GM19035 (cell line): ENCODE results near the gene PIP5KL1.
"Not testable (repeated sequence)": the region's sequence is repeated elsewhere in the genome, so short reads cannot be mapped to it uniquely, and the experiment has no call there.

Experiments used
- ATAC-seq: cut with Tn5 transposase; IDR thresholded peaks from one replicate; pipeline ENCODE4 v1.9.1; 2021; ENCODE audit not compliant: unreplicated experiment

Gene PIP5KL1

DNA sequence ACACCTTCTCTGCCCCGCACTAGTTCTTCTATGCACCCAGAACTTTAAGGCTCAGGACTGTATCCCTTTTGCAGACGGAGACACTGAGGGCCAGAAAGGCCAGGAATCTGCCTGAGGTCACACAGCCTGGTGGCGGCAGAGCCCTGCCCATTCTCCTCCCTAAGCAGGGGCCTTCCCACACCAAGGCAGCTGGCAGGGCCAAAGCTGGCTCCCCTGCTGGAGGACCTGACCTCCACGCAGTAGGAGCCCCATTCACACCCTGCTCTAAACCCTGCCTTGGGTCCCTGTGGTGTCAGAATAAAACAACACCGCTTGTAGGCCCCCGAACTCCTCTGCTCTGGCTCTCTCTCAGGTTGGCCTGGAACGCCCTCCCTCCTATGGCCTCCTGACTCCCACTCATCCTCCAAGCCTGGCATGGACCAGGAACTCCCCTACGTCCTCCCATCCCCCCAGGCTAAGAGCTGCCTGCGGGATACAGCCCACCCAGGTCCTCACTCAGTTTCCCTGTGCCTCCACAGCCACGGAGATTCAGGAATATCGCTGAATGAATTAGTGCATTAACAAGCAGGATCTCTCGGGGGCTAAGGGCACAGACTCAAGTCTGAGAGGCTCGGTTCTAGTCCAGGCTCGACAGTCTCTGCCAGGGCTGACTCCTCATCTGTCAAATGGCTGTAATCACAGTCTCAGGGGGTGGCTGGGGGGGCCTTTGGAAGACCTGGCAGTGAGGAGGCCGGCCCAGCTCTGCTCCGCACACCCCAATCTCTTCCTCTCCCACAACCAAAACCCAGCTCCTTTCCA lies 34.0 kb downstream of the PIP5KL1 start:
- ATAC-seq, result no peak

DNA sequence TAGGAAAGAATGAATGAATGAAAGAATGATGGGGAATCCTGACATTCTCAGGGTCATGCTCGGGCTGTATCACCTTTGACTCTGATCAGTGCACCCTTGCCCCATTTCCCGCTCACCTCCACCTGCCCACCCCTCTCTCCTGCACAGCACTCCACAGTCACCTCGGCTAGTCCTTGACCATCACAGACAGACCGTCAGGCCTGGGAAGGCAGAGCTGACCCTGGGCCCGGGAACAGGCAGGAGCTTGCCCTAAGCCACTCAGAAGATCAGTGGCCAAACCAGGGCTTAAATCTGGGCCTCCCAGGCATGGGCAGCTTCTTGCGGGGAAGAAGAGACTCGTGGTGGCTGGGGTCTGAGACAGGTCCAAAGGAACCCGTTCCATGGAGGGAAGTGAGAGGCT lies 34.8 kb downstream of the PIP5KL1 start:
- ATAC-seq, result no peak

DNA sequence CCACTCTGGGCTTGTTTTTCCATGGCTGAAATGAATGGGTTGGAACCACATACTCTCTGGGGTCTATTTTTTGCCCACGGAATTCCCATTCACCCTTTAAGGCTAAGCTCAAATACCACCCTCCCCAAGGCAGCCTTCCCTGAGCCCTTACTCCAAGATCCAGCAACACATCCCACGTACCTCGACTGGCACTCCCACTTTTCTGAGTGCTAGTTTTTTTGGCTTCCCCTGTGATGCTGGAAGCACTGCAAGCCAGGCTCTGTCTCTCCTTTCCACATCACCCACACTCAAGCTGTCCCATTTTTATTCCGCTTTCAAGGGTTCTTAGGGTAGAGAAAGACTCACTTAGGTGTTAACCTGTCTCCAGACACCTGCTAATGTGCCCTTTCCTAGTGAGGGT lies 37.2 kb downstream of the PIP5KL1 start:
- no peak for ATAC-seq

DNA sequence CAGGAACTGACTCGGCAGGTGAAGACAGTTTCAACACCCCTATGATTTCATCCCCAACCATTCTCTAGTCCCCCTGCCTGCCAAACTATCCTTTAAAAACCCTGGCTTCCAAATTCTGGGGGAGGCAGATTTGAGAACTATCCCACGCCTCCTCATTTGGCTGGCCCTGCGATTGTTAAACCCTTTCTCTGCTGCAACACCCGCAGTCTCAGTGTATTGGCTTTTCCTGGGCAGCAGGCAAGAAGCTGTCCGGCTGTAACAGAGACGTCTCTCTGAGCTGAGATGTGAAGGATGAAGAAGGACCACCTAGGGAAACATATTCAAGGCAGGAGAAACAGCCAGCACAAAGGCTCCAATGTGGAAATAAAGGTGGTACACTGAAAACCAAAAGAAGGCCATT lies 37.7 kb downstream of the PIP5KL1 start:
- ATAC-seq, result no peak

GRCh38 chr9:127890053-127890452 lies 40.5 kb downstream of the PIP5KL1 start:
- ATAC-seq, result no peak

GRCh38 chr9:127887792-127888191 lies 42.8 kb downstream of the PIP5KL1 start:
- no peak for ATAC-seq

DNA sequence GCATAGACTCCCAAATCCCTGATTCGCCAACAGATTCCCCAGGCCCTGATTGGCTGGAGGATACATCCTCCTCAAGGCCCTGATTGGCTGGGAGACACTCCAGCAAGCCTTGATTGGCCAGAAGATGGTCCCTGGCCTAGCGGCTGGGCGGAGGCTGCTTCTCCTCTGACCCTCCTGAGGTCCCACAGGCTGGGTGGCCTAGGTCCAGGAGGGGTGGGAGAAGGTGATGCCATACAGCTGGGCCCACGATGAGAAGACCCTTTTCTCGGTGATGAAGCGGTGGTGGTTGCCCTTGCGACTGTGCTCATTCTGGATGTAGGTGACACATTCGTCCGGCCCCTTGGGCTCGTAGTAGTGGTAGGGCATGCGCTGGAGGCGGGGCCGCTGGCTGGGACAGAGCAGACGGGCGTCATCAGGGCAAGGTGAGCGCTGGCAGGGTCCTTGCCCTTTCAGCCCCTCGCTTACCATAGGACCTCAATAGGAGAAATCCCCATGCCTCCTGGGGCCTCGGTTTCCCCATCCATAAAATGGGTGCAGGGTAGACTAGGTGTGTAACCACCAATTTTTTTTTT lies 44.1 kb downstream of the PIP5KL1 start:
- ATAC-seq, result no peak

DNA sequence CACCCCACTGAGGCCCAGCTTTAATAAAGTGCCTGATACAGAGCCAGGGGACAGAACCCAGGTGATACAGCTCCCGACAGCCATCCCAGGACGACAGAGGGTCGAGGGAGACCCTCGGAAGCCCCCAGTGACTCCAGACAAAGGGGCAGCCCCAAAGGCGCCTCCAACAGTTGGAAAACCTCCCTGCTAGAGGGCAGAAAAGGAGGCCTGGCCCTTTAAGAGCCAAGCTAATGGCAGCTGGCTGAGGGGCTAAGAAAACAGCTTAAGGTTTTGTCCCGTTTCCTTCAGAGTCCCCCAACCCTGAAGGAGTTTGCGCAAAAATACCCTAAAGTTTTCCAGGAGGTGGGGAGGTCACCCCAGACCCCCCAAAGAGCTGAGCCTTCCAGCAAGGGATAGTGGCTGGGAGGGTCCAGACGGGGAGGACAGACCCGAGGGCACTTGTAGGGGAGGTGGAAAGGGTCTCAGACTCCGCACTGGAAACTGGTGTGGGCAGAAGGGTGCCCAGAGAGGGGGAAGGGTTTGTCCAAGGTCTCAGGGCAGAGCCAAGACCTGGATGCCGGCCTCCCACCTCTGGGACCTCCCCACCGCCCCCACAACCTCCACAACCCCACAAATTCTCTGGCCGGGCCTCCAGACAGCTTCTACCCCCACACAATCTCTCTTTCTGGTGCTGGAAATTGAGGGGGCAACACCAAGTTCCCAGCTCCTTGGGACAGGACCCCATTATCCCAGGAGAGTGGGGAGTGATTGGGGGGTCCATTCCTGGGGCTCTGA lies 44.9 kb downstream of the PIP5KL1 start:
- no peak for ATAC-seq

DNA sequence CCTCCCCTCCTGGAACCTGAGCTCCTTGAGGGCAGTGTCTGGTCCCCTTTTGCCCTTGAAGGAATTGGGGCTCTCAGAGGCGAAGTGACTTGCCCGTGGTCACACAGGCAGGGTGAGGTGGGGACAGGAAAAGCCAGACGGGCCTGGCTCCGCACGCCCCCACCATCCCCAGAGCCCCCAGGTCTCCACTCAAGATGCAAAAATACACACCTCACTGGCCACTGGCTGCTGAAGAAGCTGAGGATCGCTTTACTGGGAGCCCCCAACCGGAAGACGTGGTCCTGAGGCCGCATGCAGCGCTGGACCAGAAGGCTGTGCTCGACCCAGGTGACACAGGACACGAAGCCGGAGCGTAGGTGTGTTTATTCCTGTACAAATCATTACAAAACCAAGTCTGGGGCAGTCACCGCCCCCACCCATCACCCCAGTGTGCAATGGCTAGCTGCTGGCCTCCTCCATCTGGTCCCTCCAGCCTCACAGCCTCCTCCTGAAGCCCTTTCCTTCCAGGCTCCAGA lies 45.5 kb downstream of the PIP5KL1 start:
- no peak for ATAC-seq

DNA sequence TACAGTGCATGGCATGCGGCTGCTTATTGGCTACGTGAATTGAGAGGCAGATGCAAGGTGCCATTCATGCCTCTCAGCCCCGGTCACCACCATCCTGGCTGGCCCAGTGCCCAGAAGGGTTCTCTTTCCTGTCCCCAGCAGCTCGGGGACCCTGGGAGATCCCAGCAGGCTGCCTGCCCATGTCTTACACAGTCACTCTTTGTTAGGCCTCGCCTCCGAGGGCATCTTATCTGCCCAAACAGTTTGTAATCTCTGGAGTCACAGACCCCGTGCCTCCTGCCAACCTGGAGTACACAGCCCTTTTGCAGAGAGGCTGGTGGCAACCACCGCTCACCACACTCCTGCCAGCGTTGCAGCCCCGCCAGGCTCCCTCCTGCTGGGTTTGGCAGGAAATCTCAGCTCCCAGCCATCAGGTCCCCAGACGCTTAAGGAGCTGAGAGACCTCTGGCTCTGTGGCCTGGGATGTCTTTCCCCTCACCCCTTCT lies 46.1 kb downstream of the PIP5KL1 start:
- ATAC-seq, result no peak

GRCh38 chr9:127883959-127884358 lies 46.6 kb downstream of the PIP5KL1 start:
- ATAC-seq, result no peak

GRCh38 chr9:127881715-127882114 lies 48.9 kb downstream of the PIP5KL1 start:
- ATAC-seq, result not testable (repeated sequence)

- ATAC-seq, result no peak
These were observed 50.4 kb downstream of the PIP5KL1 start for GRCh38 chr9:127880143-127880542.

- ATAC-seq, result no peak
These were observed 51.8 kb downstream of the PIP5KL1 start for GRCh38 chr9:127878652-127879390.

DNA sequence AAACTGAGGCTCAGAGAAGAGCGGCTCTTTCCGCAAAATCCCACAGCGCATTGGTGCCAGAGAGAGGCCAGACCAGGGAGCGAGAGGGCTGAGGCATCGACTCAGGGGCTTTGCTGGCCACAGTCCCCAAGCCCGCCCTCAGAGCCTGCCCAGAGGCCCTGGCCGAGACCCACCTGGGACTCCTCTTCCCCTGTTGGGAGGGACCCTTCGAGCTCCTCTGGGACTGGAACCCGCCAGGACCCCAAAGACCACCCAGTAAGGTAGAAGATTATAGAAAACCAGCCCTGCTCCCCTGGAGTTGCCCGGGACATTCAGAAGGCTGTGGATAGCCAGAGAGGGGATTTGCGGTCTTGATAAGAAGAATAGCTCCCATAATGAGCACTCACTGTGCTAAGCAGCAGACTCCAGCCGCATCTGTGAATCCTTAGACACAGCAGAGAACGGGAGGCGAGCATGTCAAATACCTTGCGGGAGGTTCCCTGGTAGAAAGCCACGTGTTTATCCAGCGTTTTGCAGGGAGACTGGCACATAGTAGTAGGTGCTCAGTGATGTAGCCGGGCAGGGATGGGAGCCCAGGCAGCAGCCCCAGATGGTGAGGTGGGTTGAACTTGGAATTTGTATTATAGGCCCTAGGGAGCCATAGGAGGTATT lies 52.5 kb downstream of the PIP5KL1 start:
- no peak for ATAC-seq

DNA sequence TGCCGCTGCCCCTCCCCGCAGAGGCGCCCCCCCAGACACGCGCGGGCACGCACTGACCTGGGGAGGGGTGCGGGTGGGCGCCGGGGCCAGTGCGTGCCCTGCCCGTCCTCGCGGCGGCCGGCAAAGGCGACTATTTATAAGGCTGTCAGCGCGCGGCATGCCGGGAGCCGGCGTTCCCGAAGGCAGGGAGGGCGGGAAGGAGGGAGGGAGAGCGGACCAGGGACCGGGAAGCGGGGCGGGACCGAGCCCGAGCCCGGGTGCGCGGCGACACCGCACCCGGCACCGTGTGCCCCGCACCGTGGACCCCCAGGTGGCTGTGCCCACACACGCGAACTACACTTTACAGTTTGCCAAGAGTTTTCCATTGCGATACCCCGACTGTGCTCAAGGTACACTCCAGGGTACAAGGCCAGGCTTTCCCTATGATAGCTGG lies 53.0 kb downstream of the PIP5KL1 start, which contains the start of gene AK1:
Gene AK1 (minus strand): TSS at position 110 of the 433 bp plus-strand sequence. CDS start 3,058 bp downstream, outside the sequence.
- ATAC-seq, result no peak

- ATAC-seq, result no peak
These were observed 53.6 kb downstream of the PIP5KL1 start for GRCh38 chr9:127876764-127877562.

GRCh38 chr9:127876026-127876763 lies 54.4 kb downstream of the PIP5KL1 start:
- no peak for ATAC-seq
